ENCODE results near the gene CTNNBIP1.

CTNNBIP1 gene

GRCh38 chr1:9871707-9872425 is 38.2 kb downstream of the CTNNBIP1 start:
- TF ChIP-seq CREB1 (IDR thresholded peaks at IDR 0.05; ENCODE audit: low read depth) (no peak), ZBTB7A (IDR thresholded peaks at IDR 0.05; ENCODE audit: low read depth) (no peak), YY1 (IDR thresholded peaks at IDR 0.05; ENCODE audit: low read depth) (no peak), CEBPB (IDR thresholded peaks at IDR 0.05) (no peak), EGR1 (IDR thresholded peaks at IDR 0.05) (no peak), EP300 (IDR thresholded peaks at IDR 0.05; ENCODE audit: borderline replicate concordance) (no peak), USF1 (IDR thresholded peaks at IDR 0.05) (no peak), TEAD4 (IDR thresholded peaks at IDR 0.05) (no peak), NFIC (IDR thresholded peaks at IDR 0.05) (no peak), TAF1 (IDR thresholded peaks at IDR 0.05; ENCODE audit: low read depth) (no peak), TCF12 (IDR thresholded peaks at IDR 0.05; ENCODE audit: low read depth) (no peak), FOXM1 (IDR thresholded peaks at IDR 0.05; ENCODE audit: borderline replicate concordance, low read depth) (no peak), MAX (IDR thresholded peaks at IDR 0.05) (no peak), RAD21 (IDR thresholded peaks at IDR 0.05; ENCODE audit: low read depth) (no peak)

- TF ChIP-seq NFIC (IDR thresholded peaks at IDR 0.05): no peak
- no peak for TF ChIP-seq EP300 (IDR thresholded peaks at IDR 0.05; ENCODE audit: borderline replicate concordance)
- TF ChIP-seq RAD21 (IDR thresholded peaks at IDR 0.05; ENCODE audit: low read depth): no peak
- no peak for TF ChIP-seq REST (IDR thresholded peaks at IDR 0.05; ENCODE audit: low read depth)
- TF ChIP-seq TAF1 (IDR thresholded peaks at IDR 0.05; ENCODE audit: low read depth): no peak
- TF ChIP-seq FOXM1 (IDR thresholded peaks at IDR 0.05; ENCODE audit: borderline replicate concordance, low read depth): no peak
- TF ChIP-seq EGR1 (IDR thresholded peaks at IDR 0.05): no peak
- no peak for TF ChIP-seq YY1 (IDR thresholded peaks at IDR 0.05; ENCODE audit: low read depth)
- TF ChIP-seq ZBTB7A (IDR thresholded peaks at IDR 0.05; ENCODE audit: low read depth): no peak
These were observed 39.0 kb downstream of the CTNNBIP1 start for GRCh38 chr1:9871021-9871420.

GRCh38 chr1:9870572-9870971 is 39.5 kb downstream of the CTNNBIP1 start:
- TF ChIP-seq EGR1 (IDR thresholded peaks at IDR 0.05) (no peak), EP300 (IDR thresholded peaks at IDR 0.05; ENCODE audit: borderline replicate concordance) (no peak), YY1 (IDR thresholded peaks at IDR 0.05; ENCODE audit: low read depth) (no peak), CEBPB (IDR thresholded peaks at IDR 0.05) (no peak), MAX (IDR thresholded peaks at IDR 0.05) (no peak), USF1 (IDR thresholded peaks at IDR 0.05) (no peak), TAF1 (IDR thresholded peaks at IDR 0.05; ENCODE audit: low read depth) (no peak), TEAD4 (IDR thresholded peaks at IDR 0.05) (no peak), ZBTB7A (IDR thresholded peaks at IDR 0.05; ENCODE audit: low read depth) (no peak), RAD21 (IDR thresholded peaks at IDR 0.05; ENCODE audit: low read depth) (no peak), REST (IDR thresholded peaks at IDR 0.05; ENCODE audit: low read depth) (no peak), CREB1 (IDR thresholded peaks at IDR 0.05; ENCODE audit: low read depth) (no peak), NFIC (IDR thresholded peaks at IDR 0.05) (no peak), FOXM1 (IDR thresholded peaks at IDR 0.05; ENCODE audit: borderline replicate concordance, low read depth) (no peak), TCF12 (IDR thresholded peaks at IDR 0.05; ENCODE audit: low read depth) (no peak)

GRCh38 chr1:9869831-9870251 is 40.2 kb downstream of the CTNNBIP1 start:
- TF ChIP-seq RAD21 (IDR thresholded peaks at IDR 0.05; ENCODE audit: low read depth) (no peak), FOXM1 (IDR thresholded peaks at IDR 0.05; ENCODE audit: borderline replicate concordance, low read depth) (no peak), ZBTB7A (IDR thresholded peaks at IDR 0.05; ENCODE audit: low read depth) (no peak), EGR1 (IDR thresholded peaks at IDR 0.05) (no peak), MAX (IDR thresholded peaks at IDR 0.05) (no peak), YY1 (IDR thresholded peaks at IDR 0.05; ENCODE audit: low read depth) (no peak), EP300 (IDR thresholded peaks at IDR 0.05; ENCODE audit: borderline replicate concordance) (no peak), NFIC (IDR thresholded peaks at IDR 0.05) (no peak), USF1 (IDR thresholded peaks at IDR 0.05) (no peak), TCF12 (IDR thresholded peaks at IDR 0.05; ENCODE audit: low read depth) (no peak), CEBPB (IDR thresholded peaks at IDR 0.05) (no peak), TEAD4 (IDR thresholded peaks at IDR 0.05) (no peak), CREB1 (IDR thresholded peaks at IDR 0.05; ENCODE audit: low read depth) (no peak), REST (IDR thresholded peaks at IDR 0.05; ENCODE audit: low read depth) (no peak)
